Activated B cell treated with CpG ODN at 0.5 μM for 24 hours (primary cell): Measurements from ENCODE around the gene POMC. TPM values are rescaled to one million over a fixed set of nuclear protein-coding genes. Genes with fewer than 3 reads are reported as not detected.

Experiments
- ATAC-seq: fragments of 200-7000 bp; cut with Tn5 transposase; one replicate; pipeline ENCODE4 v1.10.0; 2021; ENCODE audit warnings: low read depth, mild to moderate bottlenecking, moderate library complexity
- CTCF ChIA-PET: fragments of 350-600 bp; sonication (Branson Sonifier 250); formaldehyde crosslinking; loops from one replicate; lab custom pipeline; 2021; ENCODE audit warnings: antibody characterized with exemption; lab: Charles Lee
- POLR2A ChIA-PET: fragments of 350-600 bp; sonication (Branson Sonifier 250); formaldehyde crosslinking; loops from one replicate; lab custom pipeline; 2021; ENCODE audit warnings: antibody characterized with exemption; lab: Charles Lee
- DNase-seq: peaks from one replicate; pipeline ENCODE4 v3.0.0; 2022
- H3K27ac Mint-ChIP-seq: one replicate; pipeline ENCODE4 v1.8.0; 2020; ENCODE audit warnings: mixed read lengths
- H3K27me3 Mint-ChIP-seq: one replicate; pipeline ENCODE4 v1.8.0; 2021; ENCODE audit warnings: mixed read lengths
- H3K36me3 Mint-ChIP-seq: one replicate; pipeline ENCODE4 v1.8.0; 2021; ENCODE audit warnings: low read depth, mixed read lengths
- H3K4me1 Mint-ChIP-seq: one replicate; pipeline ENCODE4 v1.8.0; 2021; ENCODE audit warnings: mixed read lengths
- H3K4me3 Mint-ChIP-seq: one replicate; pipeline ENCODE4 v1.8.0; 2020; ENCODE audit warnings: mild to moderate bottlenecking, mixed read lengths
- H3K9me3 Mint-ChIP-seq: one replicate; pipeline ENCODE4 v1.8.0; 2020; ENCODE audit warnings: mixed read lengths
- intact Hi-C: fragments of 100-400 bp; cut with micrococcal nuclease; formaldehyde crosslinking; loops from one replicate; pipeline ENCODE4 v1.15.1; 2024
- total RNA-seq: library from RNA; stranded (reverse); gene quantifications from 2 replicates; pipeline ENCODE4 v1.2.3, GENCODE V29; 2022
- TF ChIP-seq, protein P1 (sequence below): fragments of 200-600 bp; IDR thresholded peaks from one replicate; pipeline ENCODE4 v1.8.0; 2022; ENCODE audit warnings: antibody characterized with exemption, mild to moderate bottlenecking

The POMC gene
- total RNA-seq, 1 donor from 2014 or later = 3.2 TPM

DNA sequence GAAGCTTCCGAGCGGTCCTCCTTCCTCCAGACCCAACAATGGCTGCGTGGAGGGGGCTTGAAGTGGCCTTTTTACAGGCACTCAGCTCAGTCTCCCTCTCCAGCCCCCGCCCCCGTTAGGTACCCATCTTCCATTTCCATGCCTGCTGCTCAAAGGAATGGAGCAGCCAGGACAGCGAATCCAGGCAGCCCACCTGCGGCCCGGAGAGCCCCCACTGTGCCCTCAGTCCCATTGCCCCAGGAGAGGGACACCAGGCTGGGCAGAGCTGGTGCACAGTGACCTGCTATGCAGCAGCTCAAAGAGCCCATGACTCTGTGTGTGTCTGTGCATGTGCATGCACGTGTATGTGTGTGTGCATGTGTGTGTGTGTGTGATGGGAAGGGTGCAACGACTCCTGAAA lies 10.6 kb upstream of the POMC start:
- H3K27ac Mint-ChIP-seq = no peak overlapping the region
- DNase-seq (no peak), ATAC-seq (no peak)
- H3K27me3 Mint-ChIP-seq = peaks cover 13% of the 10 kb centered on the region
- no peak overlapping the region for H3K4me3 Mint-ChIP-seq
- CTCF ChIA-PET = interaction anchor here (1.6 kb wide), 1 partner anchor 13 kb away, joined by 4 read pairs; no protein-coding TSS in a partner anchor
- POLR2A ChIA-PET = no interaction called here
- H3K4me1 Mint-ChIP-seq = no peaks in the 10 kb centered on the region
- no peaks in the 10 kb centered on the region for H3K9me3 Mint-ChIP-seq
- intact Hi-C loops = no loop called here
- TF ChIP-seq, protein P1, sequence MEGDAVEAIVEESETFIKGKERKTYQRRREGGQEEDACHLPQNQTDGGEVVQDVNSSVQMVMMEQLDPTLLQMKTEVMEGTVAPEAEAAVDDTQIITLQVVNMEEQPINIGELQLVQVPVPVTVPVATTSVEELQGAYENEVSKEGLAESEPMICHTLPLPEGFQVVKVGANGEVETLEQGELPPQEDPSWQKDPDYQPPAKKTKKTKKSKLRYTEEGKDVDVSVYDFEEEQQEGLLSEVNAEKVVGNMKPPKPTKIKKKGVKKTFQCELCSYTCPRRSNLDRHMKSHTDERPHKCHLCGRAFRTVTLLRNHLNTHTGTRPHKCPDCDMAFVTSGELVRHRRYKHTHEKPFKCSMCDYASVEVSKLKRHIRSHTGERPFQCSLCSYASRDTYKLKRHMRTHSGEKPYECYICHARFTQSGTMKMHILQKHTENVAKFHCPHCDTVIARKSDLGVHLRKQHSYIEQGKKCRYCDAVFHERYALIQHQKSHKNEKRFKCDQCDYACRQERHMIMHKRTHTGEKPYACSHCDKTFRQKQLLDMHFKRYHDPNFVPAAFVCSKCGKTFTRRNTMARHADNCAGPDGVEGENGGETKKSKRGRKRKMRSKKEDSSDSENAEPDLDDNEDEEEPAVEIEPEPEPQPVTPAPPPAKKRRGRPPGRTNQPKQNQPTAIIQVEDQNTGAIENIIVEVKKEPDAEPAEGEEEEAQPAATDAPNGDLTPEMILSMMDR = no peak
- no peaks in the 10 kb centered on the region for H3K36me3 Mint-ChIP-seq

DNA sequence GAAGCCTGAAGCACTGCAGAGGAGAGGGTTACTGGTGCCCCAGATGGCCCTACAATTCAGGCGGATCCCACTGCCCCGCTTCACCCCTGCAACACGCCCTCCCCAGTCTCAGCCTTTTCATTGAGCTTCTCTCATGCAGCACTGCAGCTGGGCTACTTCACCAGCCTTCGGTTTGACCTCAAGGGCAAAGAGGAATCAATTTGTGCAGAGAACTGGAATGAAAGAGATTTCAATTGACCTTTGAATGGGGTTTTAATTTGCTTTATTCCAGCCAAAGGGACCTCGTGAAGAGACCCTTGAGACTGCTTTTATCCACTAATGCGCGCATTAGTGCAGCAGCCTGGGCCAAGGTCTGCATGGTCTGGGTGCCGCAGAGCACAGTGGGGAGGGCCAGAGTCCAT lies 8.8 kb upstream of the POMC start:
- intact Hi-C loops = no loop called here
- H3K27ac Mint-ChIP-seq = no peak overlapping the region

DNA sequence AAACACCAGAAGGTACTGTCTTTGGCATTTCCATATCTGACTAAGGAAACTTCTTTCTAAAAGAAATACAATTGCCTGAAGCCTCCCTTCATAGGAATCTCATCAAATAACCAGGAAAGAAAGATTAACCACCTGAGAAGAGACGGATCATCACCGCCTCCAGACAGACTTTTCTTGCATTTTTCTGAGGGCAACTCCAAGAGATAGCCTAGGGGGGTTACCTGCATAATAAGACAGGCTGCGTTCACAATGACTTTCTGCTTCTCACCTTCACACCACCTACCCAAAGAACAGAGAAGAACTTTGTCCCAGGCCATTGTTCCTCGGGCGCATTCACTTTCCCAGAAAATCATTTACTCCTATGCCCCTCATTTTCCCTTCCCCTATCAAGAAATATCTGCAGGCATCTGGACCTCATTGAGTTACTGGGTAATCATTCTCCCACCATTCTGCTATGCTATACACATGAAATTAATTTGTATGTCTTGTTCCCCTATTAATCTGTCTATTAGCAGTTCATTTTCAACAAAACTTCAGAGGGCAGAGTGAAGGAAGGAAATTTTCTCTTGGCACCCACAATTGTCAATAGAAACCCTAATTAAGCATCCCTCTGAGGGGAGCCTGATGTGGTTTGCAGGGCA lies 8.3 kb upstream of the POMC start:
- TF ChIP-seq, protein P1 = no peak
- DNase-seq (no peak), ATAC-seq (no peak)
- Mint-ChIP-seq H3K4me3 (no peak overlapping the region), H3K36me3 (no peaks in the 10 kb centered on the region), H3K27me3 (peaks cover 22% of the 10 kb centered on the region), H3K27ac (no peak overlapping the region), H3K9me3 (no peaks in the 10 kb centered on the region), H3K4me1 (no peaks in the 10 kb centered on the region)
- POLR2A ChIA-PET = no interaction called here
- intact Hi-C loops = no loop called here
- CTCF ChIA-PET = no interaction called here

More for the DNA sequence above, 8.8 kb upstream of the POMC start:
- ATAC-seq (no peak), DNase-seq (no peak)
- no peaks in the 10 kb centered on the region for H3K4me1 Mint-ChIP-seq
- CTCF ChIA-PET = no interaction called here
- H3K36me3 Mint-ChIP-seq = no peaks in the 10 kb centered on the region
- H3K4me3 Mint-ChIP-seq = no peak overlapping the region
- H3K9me3 Mint-ChIP-seq = no peaks in the 10 kb centered on the region
- H3K27me3 Mint-ChIP-seq = peaks cover 22% of the 10 kb centered on the region
- POLR2A ChIA-PET = no interaction called here
- TF ChIP-seq, protein P1 = no peak

DNA sequence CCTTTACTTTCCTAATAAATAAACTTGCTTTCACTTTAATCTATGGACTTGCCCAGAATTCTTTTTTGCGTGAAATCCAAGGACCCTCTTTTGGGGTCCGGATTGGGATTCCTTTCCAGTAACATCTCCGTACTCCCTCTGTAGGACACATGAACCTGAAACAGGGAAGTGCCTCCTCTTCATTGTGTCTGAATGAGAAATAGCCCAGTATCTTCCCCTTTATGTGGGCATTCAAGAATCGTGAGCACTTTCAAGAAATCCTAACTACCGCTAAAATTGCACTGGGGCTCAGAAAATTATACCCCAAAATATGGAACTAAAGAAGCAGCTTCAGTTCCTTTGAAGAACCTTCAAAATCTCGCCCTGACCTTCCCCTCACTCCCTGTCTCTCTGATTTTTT lies 7.8 kb upstream of the POMC start:
- peaks cover 22% of the 10 kb centered on the region for H3K27me3 Mint-ChIP-seq
- no peak for DNase-seq
- H3K9me3 Mint-ChIP-seq = no peaks in the 10 kb centered on the region
- TF ChIP-seq, protein P1 = no peak
- H3K4me1 Mint-ChIP-seq = no peaks in the 10 kb centered on the region
- intact Hi-C loops = no loop called here
- POLR2A ChIA-PET = no interaction called here
- H3K36me3 Mint-ChIP-seq = no peaks in the 10 kb centered on the region
- no peak overlapping the region for H3K27ac Mint-ChIP-seq
- ATAC-seq = no peak
- CTCF ChIA-PET = no interaction called here
- H3K4me3 Mint-ChIP-seq = no peak overlapping the region

DNA sequence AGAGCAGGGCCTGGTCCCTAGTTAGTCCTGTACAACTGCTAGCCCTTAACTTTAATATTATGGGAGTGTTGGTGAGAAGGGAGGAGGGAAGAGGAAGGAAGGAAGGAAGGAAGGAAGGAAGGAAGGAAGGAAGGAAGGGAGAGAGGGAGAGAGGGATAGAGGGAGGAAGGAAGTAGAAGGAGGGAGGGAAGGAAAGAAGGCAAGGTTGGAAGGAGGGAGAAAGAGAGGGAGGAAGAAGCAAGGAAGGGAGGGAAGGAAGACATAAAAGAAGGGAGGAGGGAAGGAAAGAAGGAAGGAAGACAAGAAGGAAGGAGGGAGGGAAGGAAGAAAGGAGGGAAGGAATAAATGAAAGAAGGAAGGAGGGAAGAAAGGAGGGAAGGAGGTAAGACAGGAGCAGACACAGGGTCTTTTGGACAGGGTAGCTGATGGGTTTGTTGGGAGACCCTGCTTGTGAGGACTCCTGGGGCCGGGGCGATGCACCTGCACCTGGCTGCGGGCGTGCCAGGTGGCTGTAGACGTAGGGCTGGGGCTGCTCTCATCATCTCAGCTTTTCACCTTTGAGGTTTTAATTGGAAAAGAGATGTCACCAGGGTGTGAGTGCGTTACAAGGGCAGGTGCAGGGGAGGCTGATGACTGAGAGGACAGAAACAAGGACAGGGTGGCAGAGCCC lies 5.9 kb upstream of the POMC start:
- intact Hi-C loops = no loop called here
- Mint-ChIP-seq H3K27me3 (peaks cover 34% of the 10 kb centered on the region), H3K4me1 (no peaks in the 10 kb centered on the region), H3K27ac (no peak overlapping the region), H3K4me3 (no peak overlapping the region), H3K36me3 (no peaks in the 10 kb centered on the region), H3K9me3 (no peaks in the 10 kb centered on the region)
- POLR2A ChIA-PET = interaction anchor here (0.7 kb wide), 2 partner anchors 142 to 256 kb away, joined by 3 to 5 read pairs; no protein-coding TSS in a partner anchor
- TF ChIP-seq, protein P1 = no peak
- CTCF ChIA-PET = interaction anchor here (1.3 kb wide), 1 partner anchor 8 kb away, joined by 3 read pairs; no protein-coding TSS in a partner anchor
- DNase-seq (no peak), ATAC-seq (no peak)
